GM12878 (cell line): Measurements from ENCODE around the gene GREB1. TPM values are rescaled to one million over a fixed set of nuclear protein-coding genes. Genes with fewer than 3 reads are reported as not detected.

Experiments
- ATAC-seq: fragments of 200-7000 bp; cut with Tn5 transposase; 3 replicates; pipeline ENCODE4 v1.9.1; 2020; ENCODE audit warnings: mild to moderate bottlenecking, moderate library complexity
- BruUV-seq: library from RNA; stranded (reverse); fragments of 400-500 nt; replicated peaks from 2 replicates; lab custom pipeline; 2021; lab: Mats Ljungman, UMichigan
- CTCF ChIA-PET: fragments of 300-600 bp; sonication (Branson Sonifier 250); formaldehyde crosslinking; extraction: SDS; loops from one replicate; lab custom pipeline; 2021; ENCODE audit warnings: inconsistent platforms; lab: Yijun Ruan, JAX
- POLR2A ChIA-PET: fragments of 350-600 bp; formaldehyde crosslinking; extraction: SDS; loops from one replicate; lab custom pipeline; 2021; ENCODE audit warnings: inconsistent platforms; lab: Charles Lee
- RAD21 ChIA-PET: fragments of 300-600 bp; sonication (Branson Sonifier 250); formaldehyde crosslinking; loops from one replicate; lab custom pipeline; 2023; ENCODE audit warnings: antibody characterized with exemption; ENCODE audit not compliant: unreplicated experiment; lab: Charles Lee
- SMC1A ChIA-PET: fragments of 300-600 bp; sonication (Branson Sonifier 250); formaldehyde crosslinking; loops from one replicate; lab custom pipeline; 2023; ENCODE audit not compliant: unreplicated experiment, uncharacterized antibody; lab: Charles Lee
- DNase-seq: peaks from one replicate; pipeline ENCODE4 v3.0.0-alpha.2; 2011; ENCODE audit warnings: low read depth, low spot score
- FAIRE-seq: peaks from 3 replicates; lab custom pipeline; 2011; peaks lifted over from hg19 to GRCh38; lab: Jason Lieb, UNC
- H2AFZ ChIP-seq: 2 replicates; pipeline ENCODE4 v1.6.0; 2011; ENCODE audit warnings: low read depth, low read length, control low read depth; ENCODE audit not compliant: control insufficient read depth
- H3K27ac ChIP-seq: 2 replicates; pipeline ENCODE4 v1.5.1; 2011; ENCODE audit warnings: control low read depth; ENCODE audit not compliant: control insufficient read depth, insufficient read depth
- H3K27me3 ChIP-seq, 2 experiments: replicated peaks in 1 of 2; 2 replicates each; pipeline versions ENCODE4 v1.6.0 to v1.6.1; 2011; ENCODE audit warnings: low read length in 1 of 2; ENCODE audit not compliant: control insufficient read depth in 2 of 2, insufficient read depth in 2 of 2
- H3K36me3 ChIP-seq, 2 experiments: 2 replicates each; pipeline ENCODE4 v1.5.1; 2011; ENCODE audit warnings: low read length in 1 of 2; ENCODE audit not compliant: control insufficient read depth in 2 of 2, insufficient read depth in 2 of 2
- H3K4me1 ChIP-seq: 2 replicates; pipeline ENCODE4 v1.6.1; 2011; ENCODE audit warnings: mild to moderate bottlenecking, low read length, moderate library complexity, mixed read lengths; ENCODE audit not compliant: control insufficient read depth, insufficient read depth
- H3K4me2 ChIP-seq: 2 replicates; pipeline ENCODE4 v1.6.0; 2011; ENCODE audit warnings: control low read depth; ENCODE audit not compliant: control insufficient read depth, insufficient read depth
- H3K4me3 ChIP-seq: fragments of 200-600 bp; sonication (generic); 2 replicates; pipeline ENCODE4 v1.5.1; 2016
- H3K79me2 ChIP-seq: 2 replicates; pipeline ENCODE4 v1.6.0; 2011; ENCODE audit warnings: low read length; ENCODE audit not compliant: control insufficient read depth, insufficient read depth
- H3K9ac ChIP-seq: 2 replicates; pipeline ENCODE4 v1.8.0; 2011; ENCODE audit warnings: low read length, control low read depth, mixed read lengths; ENCODE audit not compliant: control insufficient read depth, insufficient read depth
- H3K9me3 ChIP-seq: replicated peaks from 3 replicates; pipeline ENCODE4 v1.5.1; 2011; ENCODE audit warnings: mild to moderate bottlenecking, low read length; ENCODE audit not compliant: control insufficient read depth, insufficient read depth
- H4K20me1 ChIP-seq: 2 replicates; pipeline ENCODE4 v1.6.0; 2011; ENCODE audit not compliant: control insufficient read depth, insufficient read depth
- ATF7 ChIP-seq: fragments of 450-650 bp; IDR thresholded peaks from 2 replicates; pipeline ENCODE4 v1.6.1; 2016; ENCODE audit warnings: low read depth, mild to moderate bottlenecking
- GABPA ChIP-seq: IDR thresholded peaks from 2 replicates; pipeline ENCODE4 v1.6.1; 2014; ENCODE audit warnings: antibody characterized with exemption, low read depth, mild to moderate bottlenecking, inconsistent platforms
- KLF5 ChIP-seq: fragments of 450-650 bp; IDR thresholded peaks from 2 replicates; pipeline ENCODE4 v1.6.1; 2014; ENCODE audit warnings: mild to moderate bottlenecking; ENCODE audit not compliant: partially characterized antibody
- NR2F1 ChIP-seq: fragments of 450-650 bp; conservative IDR thresholded peaks from 2 replicates; pipeline ENCODE4 v1.6.1; 2017; ENCODE audit warnings: mild to moderate bottlenecking
- RUNX3 ChIP-seq: IDR thresholded peaks from 2 replicates; pipeline ENCODE4 v1.6.1; 2012; ENCODE audit warnings: low read length, inconsistent platforms
- ZZZ3 ChIP-seq: IDR thresholded peaks from 2 replicates; pipeline ENCODE4 v1.6.1; 2011; ENCODE audit warnings: low read depth; ENCODE audit not compliant: control insufficient read depth, insufficient read length
- WGBS: methylation state at CpG from one replicate; pipeline ENCODE4 v1.1.6; 2016; ENCODE audit warnings: low lambda C conversion rate; ENCODE audit not compliant: insufficient replicate concordance, insufficient coverage; ENCODE audit errors: missing lambda C conversion rate; 5-methylcytosine and 5-hydroxymethylcytosine counted together
- in situ Hi-C: fragments of 300-500 bp; cut with MboI; formaldehyde crosslinking; loops from 9 replicates; pipeline ENCODE4 v1.14.3; 2018; ENCODE audit warnings: mixed read lengths
- intact Hi-C: fragments of 100-400 bp; cut with micrococcal nuclease; formaldehyde crosslinking; loops from one replicate; pipeline ENCODE4 v1.14.2; 2022; ENCODE audit not compliant: unreplicated experiment
- polyA plus RNA-seq, 11 experiments: library from polyadenylated mRNA; depleted of rRNA in 4 of 11; unstranded in 6 of 11; stranded (reverse) in 5 of 11; fragments of >200 nt; fragmentation: Nextera tagmentation in 4 of 11; fragmentation: Illumina TruSeq in 1 of 11; extraction: Ambion mirVana in 4 of 11; extraction: Trizol in 1 of 11; gene quantifications; 1 replicate in 1 of 11; 2 replicates in 10 of 11; pipeline versions ENCODE4 v1.2.1 to v1.2.3, GENCODE V29; 2011 to 2016; ENCODE audit warnings: inconsistent platforms in 2 of 11, missing spikeins in 2 of 11, low read depth in 1 of 11
- total RNA-seq, 4 experiments: library from RNA; depleted of rRNA in 3 of 4; stranded (reverse); fragments of >200 nt in 3 of 4; fragmentation: Illumina TruSeq in 1 of 4; extraction: Trizol in 1 of 4; gene quantifications; 2 replicates each; pipeline versions ENCODE4 v1.2.1 to v1.2.3, GENCODE V29; 2013 to 2021
- TF ChIP-seq, protein P1 (sequence below): fragments of 450-650 bp; formaldehyde crosslinking; IDR thresholded peaks from 2 replicates; pipeline ENCODE4 v1.4.0; 2022; ENCODE audit warnings: mild to moderate bottlenecking, moderate library complexity
- TF ChIP-seq, protein P2 (sequence below): fragments of 450-650 bp; IDR thresholded peaks from 2 replicates; pipeline ENCODE4 v1.6.1; 2016; ENCODE audit warnings: mild to moderate bottlenecking
- TF ChIP-seq, protein P3 (sequence below): IDR thresholded peaks from 2 replicates; pipeline ENCODE4 v1.6.1; 2012; ENCODE audit warnings: mild to moderate bottlenecking, low read depth, low read length
- TF ChIP-seq, protein P4 (sequence below): fragments of 450-650 bp; IDR thresholded peaks from 2 replicates; pipeline ENCODE4 v1.6.1; 2017; ENCODE audit warnings: borderline replicate concordance
- TF ChIP-seq, protein P5 (sequence below): fragments of 450-650 bp; IDR thresholded peaks from 2 replicates; pipeline ENCODE4 v1.6.1; 2017; ENCODE audit warnings: mild to moderate bottlenecking

Gene GREB1
- total and polyA plus RNA-seq, 10 of the 15 experiments (the other 5 are each of a cell fraction or from before 2014, with no cell fraction given) = 0.09 to 2.1 (median 0.37) TPM; not detected in 1

DNA sequence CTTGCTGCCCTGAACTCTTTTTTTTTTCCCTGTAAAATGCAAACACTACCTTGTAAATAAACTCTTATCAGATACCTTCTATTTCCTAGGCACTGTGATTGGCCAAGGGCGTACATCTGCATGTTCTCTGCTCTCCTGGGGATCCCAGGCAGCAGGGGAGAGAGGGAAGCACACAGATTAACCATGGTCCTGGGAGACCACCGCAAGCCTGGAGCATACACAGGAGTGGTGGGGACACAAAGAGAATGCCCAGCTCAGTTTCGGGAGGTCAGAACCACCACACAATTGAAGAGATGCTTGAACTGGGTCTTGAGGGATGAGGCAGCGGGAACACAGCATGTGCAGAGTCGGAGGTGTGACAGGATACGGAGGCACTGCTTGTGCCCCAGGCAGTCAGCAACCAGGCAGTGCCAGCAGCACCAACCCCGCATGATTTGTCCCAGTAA, 2.1 kb downstream of the GREB1 start (continued):
- TF ChIP-seq KLF5 = no peak
- no peak for TF ChIP-seq GABPA
- TF ChIP-seq, protein P1, sequence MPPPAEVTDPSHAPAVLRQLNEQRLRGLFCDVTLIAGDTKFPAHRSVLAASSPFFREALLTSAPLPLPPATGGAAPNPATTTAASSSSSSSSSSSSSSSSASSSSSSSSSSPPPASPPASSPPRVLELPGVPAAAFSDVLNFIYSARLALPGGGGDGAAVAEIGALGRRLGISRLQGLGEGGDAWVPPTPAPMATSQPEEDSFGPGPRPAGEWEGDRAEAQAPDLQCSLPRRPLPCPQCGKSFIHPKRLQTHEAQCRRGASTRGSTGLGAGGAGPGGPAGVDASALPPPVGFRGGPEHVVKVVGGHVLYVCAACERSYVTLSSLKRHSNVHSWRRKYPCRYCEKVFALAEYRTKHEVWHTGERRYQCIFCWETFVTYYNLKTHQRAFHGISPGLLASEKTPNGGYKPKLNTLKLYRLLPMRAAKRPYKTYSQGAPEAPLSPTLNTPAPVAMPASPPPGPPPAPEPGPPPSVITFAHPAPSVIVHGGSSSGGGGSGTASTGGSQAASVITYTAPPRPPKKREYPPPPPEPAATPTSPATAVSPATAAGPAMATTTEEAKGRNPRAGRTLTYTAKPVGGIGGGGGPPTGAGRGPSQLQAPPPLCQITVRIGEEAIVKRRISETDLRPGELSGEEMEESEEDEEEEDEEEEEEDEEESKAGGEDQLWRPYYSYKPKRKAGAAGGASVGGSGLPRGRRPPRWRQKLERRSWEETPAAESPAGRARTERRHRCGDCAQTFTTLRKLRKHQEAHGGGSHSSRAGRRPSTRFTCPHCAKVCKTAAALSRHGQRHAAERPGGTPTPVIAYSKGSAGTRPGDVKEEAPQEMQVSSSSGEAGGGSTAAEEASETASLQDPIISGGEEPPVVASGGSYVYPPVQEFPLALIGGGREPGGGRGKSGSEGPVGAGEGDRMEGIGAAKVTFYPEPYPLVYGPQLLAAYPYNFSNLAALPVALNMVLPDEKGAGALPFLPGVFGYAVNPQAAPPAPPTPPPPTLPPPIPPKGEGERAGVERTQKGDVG = no peak
- TF ChIP-seq ZZZ3 = no peak

DNA sequence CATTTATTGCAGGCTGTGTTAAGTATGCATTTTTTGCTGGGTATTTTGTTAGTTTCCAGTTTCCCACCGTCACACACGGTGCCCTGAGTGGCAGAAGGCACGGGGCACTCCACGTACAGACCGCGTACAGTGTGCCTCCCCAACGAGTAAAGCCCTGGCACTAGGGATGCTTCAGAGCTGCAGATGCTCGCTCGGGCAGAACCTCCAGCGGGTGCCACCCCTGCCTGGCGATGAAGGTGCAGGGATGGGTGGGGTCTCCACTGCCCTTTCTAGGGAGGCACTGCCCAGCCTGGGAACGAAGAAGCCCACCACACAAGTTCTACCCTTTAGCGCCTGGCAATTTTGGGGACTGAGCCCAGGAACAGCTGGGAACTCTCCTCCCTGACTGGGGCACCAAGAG, 4.1 kb downstream of the GREB1 start:
- no peaks in the 10 kb centered on the region; the same call in 1 of the 2 replicates for H3K4me1 ChIP-seq
- ChIA-PET SMC1A (no interaction called here), RAD21 (no interaction called here), POLR2A (no interaction called here), CTCF (no interaction called here)
- H3K27ac ChIP-seq = no peak overlapping the region
- H3K9me3 ChIP-seq = no peaks in the 10 kb centered on the region
- DNase-seq (no peak), ATAC-seq (no peak), FAIRE-seq (no peak)
- intact Hi-C loops (no loop called here), in situ Hi-C loops (no loop called here)
- H3K79me2 ChIP-seq = no peaks in the 10 kb centered on the region
- WGBS = 51% methylated on average over 13 of the region's 13 CpGs
- H4K20me1 ChIP-seq = no peaks in the 10 kb centered on the region
- no TSS peak for BruUV-seq
- no peak overlapping the region for H3K4me3 ChIP-seq
- H3K9ac ChIP-seq = no peak overlapping the region
- no peak overlapping the region for H2AFZ ChIP-seq
- no peak overlapping the region for H3K4me2 ChIP-seq
- no peaks in the 10 kb centered on the region; a peak in 1 of 4 replicates for H3K27me3 ChIP-seq
- H3K36me3 ChIP-seq = no peaks in the 10 kb centered on the region
- TF ChIP-seq, protein P2, sequence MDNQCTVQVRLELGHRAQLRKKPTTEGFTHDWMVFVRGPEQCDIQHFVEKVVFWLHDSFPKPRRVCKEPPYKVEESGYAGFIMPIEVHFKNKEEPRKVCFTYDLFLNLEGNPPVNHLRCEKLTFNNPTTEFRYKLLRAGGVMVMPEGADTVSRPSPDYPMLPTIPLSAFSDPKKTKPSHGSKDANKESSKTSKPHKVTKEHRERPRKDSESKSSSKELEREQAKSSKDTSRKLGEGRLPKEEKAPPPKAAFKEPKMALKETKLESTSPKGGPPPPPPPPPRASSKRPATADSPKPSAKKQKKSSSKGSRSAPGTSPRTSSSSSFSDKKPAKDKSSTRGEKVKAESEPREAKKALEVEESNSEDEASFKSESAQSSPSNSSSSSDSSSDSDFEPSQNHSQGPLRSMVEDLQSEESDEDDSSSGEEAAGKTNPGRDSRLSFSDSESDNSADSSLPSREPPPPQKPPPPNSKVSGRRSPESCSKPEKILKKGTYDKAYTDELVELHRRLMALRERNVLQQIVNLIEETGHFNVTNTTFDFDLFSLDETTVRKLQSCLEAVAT = no peak
- TF ChIP-seq, protein P3, sequence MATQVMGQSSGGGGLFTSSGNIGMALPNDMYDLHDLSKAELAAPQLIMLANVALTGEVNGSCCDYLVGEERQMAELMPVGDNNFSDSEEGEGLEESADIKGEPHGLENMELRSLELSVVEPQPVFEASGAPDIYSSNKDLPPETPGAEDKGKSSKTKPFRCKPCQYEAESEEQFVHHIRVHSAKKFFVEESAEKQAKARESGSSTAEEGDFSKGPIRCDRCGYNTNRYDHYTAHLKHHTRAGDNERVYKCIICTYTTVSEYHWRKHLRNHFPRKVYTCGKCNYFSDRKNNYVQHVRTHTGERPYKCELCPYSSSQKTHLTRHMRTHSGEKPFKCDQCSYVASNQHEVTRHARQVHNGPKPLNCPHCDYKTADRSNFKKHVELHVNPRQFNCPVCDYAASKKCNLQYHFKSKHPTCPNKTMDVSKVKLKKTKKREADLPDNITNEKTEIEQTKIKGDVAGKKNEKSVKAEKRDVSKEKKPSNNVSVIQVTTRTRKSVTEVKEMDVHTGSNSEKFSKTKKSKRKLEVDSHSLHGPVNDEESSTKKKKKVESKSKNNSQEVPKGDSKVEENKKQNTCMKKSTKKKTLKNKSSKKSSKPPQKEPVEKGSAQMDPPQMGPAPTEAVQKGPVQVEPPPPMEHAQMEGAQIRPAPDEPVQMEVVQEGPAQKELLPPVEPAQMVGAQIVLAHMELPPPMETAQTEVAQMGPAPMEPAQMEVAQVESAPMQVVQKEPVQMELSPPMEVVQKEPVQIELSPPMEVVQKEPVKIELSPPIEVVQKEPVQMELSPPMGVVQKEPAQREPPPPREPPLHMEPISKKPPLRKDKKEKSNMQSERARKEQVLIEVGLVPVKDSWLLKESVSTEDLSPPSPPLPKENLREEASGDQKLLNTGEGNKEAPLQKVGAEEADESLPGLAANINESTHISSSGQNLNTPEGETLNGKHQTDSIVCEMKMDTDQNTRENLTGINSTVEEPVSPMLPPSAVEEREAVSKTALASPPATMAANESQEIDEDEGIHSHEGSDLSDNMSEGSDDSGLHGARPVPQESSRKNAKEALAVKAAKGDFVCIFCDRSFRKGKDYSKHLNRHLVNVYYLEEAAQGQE = no peak
- TF ChIP-seq NR2F1 (no peak), ATF7 (no peak), RUNX3 (no peak)
- TF ChIP-seq, protein P4, sequence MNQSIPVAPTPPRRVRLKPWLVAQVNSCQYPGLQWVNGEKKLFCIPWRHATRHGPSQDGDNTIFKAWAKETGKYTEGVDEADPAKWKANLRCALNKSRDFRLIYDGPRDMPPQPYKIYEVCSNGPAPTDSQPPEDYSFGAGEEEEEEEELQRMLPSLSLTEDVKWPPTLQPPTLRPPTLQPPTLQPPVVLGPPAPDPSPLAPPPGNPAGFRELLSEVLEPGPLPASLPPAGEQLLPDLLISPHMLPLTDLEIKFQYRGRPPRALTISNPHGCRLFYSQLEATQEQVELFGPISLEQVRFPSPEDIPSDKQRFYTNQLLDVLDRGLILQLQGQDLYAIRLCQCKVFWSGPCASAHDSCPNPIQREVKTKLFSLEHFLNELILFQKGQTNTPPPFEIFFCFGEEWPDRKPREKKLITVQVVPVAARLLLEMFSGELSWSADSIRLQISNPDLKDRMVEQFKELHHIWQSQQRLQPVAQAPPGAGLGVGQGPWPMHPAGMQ = no peak
- TF ChIP-seq, protein P5, sequence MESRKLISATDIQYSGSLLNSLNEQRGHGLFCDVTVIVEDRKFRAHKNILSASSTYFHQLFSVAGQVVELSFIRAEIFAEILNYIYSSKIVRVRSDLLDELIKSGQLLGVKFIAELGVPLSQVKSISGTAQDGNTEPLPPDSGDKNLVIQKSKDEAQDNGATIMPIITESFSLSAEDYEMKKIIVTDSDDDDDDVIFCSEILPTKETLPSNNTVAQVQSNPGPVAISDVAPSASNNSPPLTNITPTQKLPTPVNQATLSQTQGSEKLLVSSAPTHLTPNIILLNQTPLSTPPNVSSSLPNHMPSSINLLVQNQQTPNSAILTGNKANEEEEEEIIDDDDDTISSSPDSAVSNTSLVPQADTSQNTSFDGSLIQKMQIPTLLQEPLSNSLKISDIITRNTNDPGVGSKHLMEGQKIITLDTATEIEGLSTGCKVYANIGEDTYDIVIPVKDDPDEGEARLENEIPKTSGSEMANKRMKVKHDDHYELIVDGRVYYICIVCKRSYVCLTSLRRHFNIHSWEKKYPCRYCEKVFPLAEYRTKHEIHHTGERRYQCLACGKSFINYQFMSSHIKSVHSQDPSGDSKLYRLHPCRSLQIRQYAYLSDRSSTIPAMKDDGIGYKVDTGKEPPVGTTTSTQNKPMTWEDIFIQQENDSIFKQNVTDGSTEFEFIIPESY = no peak
